K562 (cell line): ENCODE results near the gene PPP1R14C. TPM values are rescaled to one million over a fixed set of nuclear protein-coding genes. Genes with fewer than 3 reads are reported as not detected.

Experiments used
- ARID1B ChIP-seq: fragments of 450-650 bp; IDR thresholded peaks from 2 replicates; pipeline ENCODE4 v1.6.1; 2016; ENCODE audit warnings: antibody characterized with exemption, mild to moderate bottlenecking, inconsistent platforms
- ATF3 ChIP-seq, 2 experiments: fragments of 450-650 bp in 1 of 2; sonication (generic) in 1 of 2; formaldehyde crosslinking in 1 of 2; IDR thresholded peaks in 1 of 2; conservative IDR thresholded peaks in 1 of 2; 2 replicates each; pipeline versions ENCODE4 v1.6.1 to v1.8.1; 2016 to 2023; ENCODE audit warnings: mild to moderate bottlenecking in 2 of 2, moderate library complexity in 2 of 2, inconsistent platforms in 1 of 2, missing genetic modification reagents in 1 of 2
- EP300 ChIP-seq: IDR thresholded peaks from 2 replicates; pipeline ENCODE4 v1.6.1; 2012; ENCODE audit warnings: low read length, improper control_type of control experiment
- HDAC2 ChIP-seq: fragments of 450-650 bp; IDR thresholded peaks from 2 replicates; pipeline ENCODE4 v1.6.1; 2016; ENCODE audit warnings: mild to moderate bottlenecking
- HOXB6 ChIP-seq: fragments of 250-450 bp; sonication (Bioruptor Pico); IDR thresholded peaks from 2 replicates; pipeline ENCODE4 v1.5.1; 2022; ENCODE audit warnings: mild to moderate bottlenecking, borderline replicate concordance
- JUND ChIP-seq, 2 experiments: IDR thresholded peaks; 2 replicates in 1 of 2; 3 replicates in 1 of 2; pipeline ENCODE4 v1.6.1; 2011; ENCODE audit warnings: borderline replicate concordance in 2 of 2, low read depth in 2 of 2, low read length in 2 of 2, improper control_type of control experiment in 1 of 2, missing biosample characterization in 1 of 2, missing genetic modification characterization in 1 of 2, missing genetic modification reagents in 1 of 2
- KLF16 ChIP-seq: IDR thresholded peaks from 2 replicates; pipeline ENCODE4 v1.6.1; 2016; ENCODE audit warnings: antibody characterized with exemption
- MEF2A ChIP-seq: IDR thresholded peaks from 2 replicates; pipeline ENCODE4 v1.6.1; 2011; ENCODE audit warnings: low read depth, mild to moderate bottlenecking, low read length, moderate library complexity; ENCODE audit not compliant: control insufficient read depth
- RCOR1 ChIP-seq, 2 experiments: IDR thresholded peaks; 2 replicates each; pipeline ENCODE4 v1.6.1; 2012; ENCODE audit warnings: low read depth in 2 of 2, low read length in 2 of 2, borderline replicate concordance in 1 of 2, improper control_type of control experiment in 1 of 2
- TARDBP ChIP-seq: fragments of 450-650 bp; IDR thresholded peaks from 2 replicates; pipeline ENCODE4 v1.6.1; 2016
- TBL1XR1 ChIP-seq, 2 experiments: IDR thresholded peaks; 2 replicates each; pipeline ENCODE4 v1.6.1; 2012; ENCODE audit warnings: improper control_type of control experiment in 2 of 2, low read length in 2 of 2, mild to moderate bottlenecking in 1 of 2
- TCF3 ChIP-seq: sonication (generic); formaldehyde crosslinking; IDR thresholded peaks from 2 replicates; pipeline ENCODE4 v1.4.0; 2020; ENCODE audit warnings: mild to moderate bottlenecking, missing genetic modification reagents
- YY1 ChIP-seq, 3 experiments: IDR thresholded peaks; 2 replicates each; pipeline ENCODE4 v1.6.1; 2011; ENCODE audit warnings: low read length in 2 of 3, mild to moderate bottlenecking in 2 of 3, moderate library complexity in 2 of 3, borderline replicate concordance in 1 of 3, control low read depth in 1 of 3, low read depth in 1 of 3; ENCODE audit not compliant: insufficient read depth in 3 of 3, insufficient replicate concordance in 2 of 3, control insufficient read depth in 1 of 3, insufficient read length in 1 of 3; ENCODE audit errors: extremely low read depth in 1 of 3
- ZNF347 ChIP-seq: fragments of 450-650 bp; formaldehyde crosslinking; IDR thresholded peaks from 2 replicates; pipeline ENCODE4 v1.4.0; 2020; ENCODE audit warnings: low read depth, mild to moderate bottlenecking, moderate library complexity
- ZNF766 ChIP-seq: fragments of 200-800 bp; sonication (Bioruptor generic); conservative IDR thresholded peaks from 2 replicates; pipeline ENCODE4 v1.6.1; 2016; ENCODE audit warnings: missing genetic modification characterization, missing compliant biosample characterization
- polyA plus RNA-seq, 8 experiments: library from polyadenylated mRNA; depleted of rRNA in 4 of 8; stranded (reverse) in 5 of 8; unstranded in 3 of 8; fragments of >200 nt; fragmentation: Nextera tagmentation in 2 of 8; fragmentation: Illumina TruSeq in 1 of 8; extraction: Ambion mirVana in 2 of 8; extraction: Trizol in 1 of 8; gene quantifications; 2 replicates each; pipeline versions ENCODE4 v1.2.1 to v1.2.3, GENCODE V29; 2011 to 2014; ENCODE audit warnings: inconsistent platforms in 1 of 8, missing spikeins in 1 of 8
- total RNA-seq, 7 experiments: library from RNA; depleted of rRNA in 6 of 7; stranded (reverse); fragments of >200 nt in 6 of 7; fragmentation: Illumina TruSeq in 2 of 7; extraction: Trizol in 2 of 7; gene quantifications; 2 replicates each; pipeline versions ENCODE4 v1.2.1 to v1.2.3, GENCODE V29; 2011 to 2021; ENCODE audit warnings: low replicate concordance in 1 of 7
- TF ChIP-seq, protein P1 (sequence below): IDR thresholded peaks from 2 replicates; pipeline ENCODE4 v1.6.1; 2014; ENCODE audit warnings: antibody characterized with exemption
- TF ChIP-seq, protein P2 (sequence below): fragments of 450-650 bp; IDR thresholded peaks from 2 replicates; pipeline ENCODE4 v1.6.1; 2016

Gene PPP1R14C
- total and polyA plus RNA-seq, 9 of the 15 experiments (the other 6 are each of a cell fraction or from before 2014, with no cell fraction given) = 4.5 to 16.6 (median 11.9) TPM

DNA sequence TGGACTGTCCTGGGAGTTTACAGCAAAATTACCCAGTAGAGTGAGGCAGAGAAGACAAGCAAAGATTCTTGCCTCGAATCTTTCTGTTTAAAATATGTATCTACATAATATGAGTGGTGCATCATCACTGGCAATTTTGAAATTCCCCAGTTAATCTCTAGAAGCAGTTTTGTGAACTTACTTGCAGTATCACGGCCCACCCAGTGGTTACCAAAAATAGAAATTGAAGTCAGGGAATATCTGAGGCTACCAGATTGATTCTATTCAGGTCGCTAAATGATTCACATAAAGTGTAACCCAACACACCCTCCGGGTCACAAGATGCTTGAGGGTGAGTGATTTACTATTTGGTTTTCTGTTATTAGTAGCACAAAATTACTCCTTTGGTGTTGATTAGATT lies 111.9 kb downstream of the PPP1R14C start (continued):
- TF ChIP-seq ATF3 (IDR thresholded peaks at IDR 0.05) (no peak), ATF3 (CRISPR knock-in tag; conservative IDR thresholded peaks at IDR 0.05) (no peak), ARID1B (peak; percentile 56; the same call in 1 of the 2 replicates), YY1 (IDR thresholded peaks at IDR 0.05; ENCODE audit: borderline replicate concordance in 1 of 3, control insufficient read depth in 1 of 3, extremely low read depth in 1 of 3, insufficient read depth in 3 of 3, insufficient read length in 1 of 3, insufficient replicate concordance in 2 of 3, low read depth in 1 of 3, low read length in 2 of 3) (no peak), TBL1XR1 (IDR thresholded peaks at IDR 0.05; ENCODE audit: low read length in 2 of 2) (peak in 1 of 2 experiments; percentile 69; a peak in 1 of 4 replicates), HOXB6 (CRISPR knock-in tag) (no peak), KLF16 (peak; percentile 32; the same call in 1 of the 2 replicates), HDAC2 (no peak), ZNF766 (CRISPR knock-in tag) (no peak), RCOR1 (IDR thresholded peaks at IDR 0.05; ENCODE audit: borderline replicate concordance in 1 of 2, low read depth in 2 of 2, low read length in 2 of 2) (peak in 1 of 2 experiments; percentile 77; a peak in 2 of 4 replicates), TCF3 (CRISPR knock-in tag) (peak; percentile 75), JUND (IDR thresholded peaks at IDR 0.05; ENCODE audit: borderline replicate concordance, low read depth, low read length) (peak; percentile 30; the same call in 1 of the 2 replicates), JUND (tag; IDR thresholded peaks at IDR 0.05; ENCODE audit: borderline replicate concordance, low read depth, low read length) (no peak), ZNF347 (CRISPR knock-in tag) (no peak), EP300 (peak; percentile 67; the same call in 1 of the 2 replicates), TARDBP (no peak), MEF2A (peak; percentile 98)
- TF ChIP-seq, protein P1, sequence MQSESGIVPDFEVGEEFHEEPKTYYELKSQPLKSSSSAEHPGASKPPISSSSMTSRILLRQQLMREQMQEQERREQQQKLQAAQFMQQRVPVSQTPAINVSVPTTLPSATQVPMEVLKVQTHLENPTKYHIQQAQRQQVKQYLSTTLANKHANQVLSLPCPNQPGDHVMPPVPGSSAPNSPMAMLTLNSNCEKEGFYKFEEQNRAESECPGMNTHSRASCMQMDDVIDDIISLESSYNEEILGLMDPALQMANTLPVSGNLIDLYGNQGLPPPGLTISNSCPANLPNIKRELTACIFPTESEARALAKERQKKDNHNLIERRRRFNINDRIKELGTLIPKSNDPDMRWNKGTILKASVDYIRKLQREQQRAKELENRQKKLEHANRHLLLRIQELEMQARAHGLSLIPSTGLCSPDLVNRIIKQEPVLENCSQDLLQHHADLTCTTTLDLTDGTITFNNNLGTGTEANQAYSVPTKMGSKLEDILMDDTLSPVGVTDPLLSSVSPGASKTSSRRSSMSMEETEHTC = peak; percentile 43; the same call in 1 of the 2 replicates
- TF ChIP-seq, protein P2, sequence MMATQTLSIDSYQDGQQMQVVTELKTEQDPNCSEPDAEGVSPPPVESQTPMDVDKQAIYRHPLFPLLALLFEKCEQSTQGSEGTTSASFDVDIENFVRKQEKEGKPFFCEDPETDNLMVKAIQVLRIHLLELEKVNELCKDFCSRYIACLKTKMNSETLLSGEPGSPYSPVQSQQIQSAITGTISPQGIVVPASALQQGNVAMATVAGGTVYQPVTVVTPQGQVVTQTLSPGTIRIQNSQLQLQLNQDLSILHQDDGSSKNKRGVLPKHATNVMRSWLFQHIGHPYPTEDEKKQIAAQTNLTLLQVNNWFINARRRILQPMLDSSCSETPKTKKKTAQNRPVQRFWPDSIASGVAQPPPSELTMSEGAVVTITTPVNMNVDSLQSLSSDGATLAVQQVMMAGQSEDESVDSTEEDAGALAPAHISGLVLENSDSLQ = no peak
